GM12892 (cell line): ENCODE results near the gene ZKSCAN2.

Source experiments
- POLR2A ChIP-seq: IDR thresholded peaks from 2 replicates; pipeline ENCODE4 v1.6.1; 2011; ENCODE audit warnings: low read depth, low read length, control low read depth
- POLR2AphosphoS5 ChIP-seq: IDR thresholded peaks from 2 replicates; pipeline ENCODE4 v1.6.1; 2011; ENCODE audit warnings: low read depth, low read length, control low read depth

DNA sequence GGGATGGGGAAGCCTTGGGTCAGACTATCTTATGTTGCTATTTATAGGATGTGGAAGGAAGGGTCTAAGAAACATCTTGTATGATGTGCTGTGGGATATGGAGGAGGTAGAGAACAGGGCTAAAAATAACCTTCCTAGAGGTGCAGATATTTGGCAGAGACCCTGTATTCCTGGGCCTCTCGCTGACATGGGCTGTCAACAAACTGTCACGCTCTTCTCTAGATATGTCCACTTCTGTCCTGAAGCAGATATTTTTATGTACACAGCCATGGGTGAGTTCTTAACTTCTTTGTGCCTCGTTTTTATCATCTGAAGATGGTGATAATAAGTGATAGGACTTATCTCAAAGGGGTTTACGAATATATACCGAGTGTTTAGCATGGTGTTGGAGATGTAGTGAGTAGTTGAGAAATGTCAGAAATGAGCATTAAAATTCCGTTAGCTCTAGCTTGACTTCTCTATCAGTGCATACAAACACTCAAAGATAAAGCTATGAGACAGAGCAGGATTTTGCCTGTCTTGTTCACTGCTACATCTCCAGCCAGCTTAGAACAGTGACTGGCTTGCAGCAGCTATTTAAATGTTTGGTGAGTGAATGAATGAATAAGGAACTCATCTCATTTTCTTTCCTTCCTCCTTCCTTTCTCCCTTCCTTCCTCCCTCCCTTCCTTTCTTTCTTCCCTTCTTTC is 43.8 kb downstream of the ZKSCAN2 start:
- TF ChIP-seq POLR2AphosphoS5 (no peak), POLR2A (no peak)
